WERI-Rb-1 (cell line): ENCODE data around the gene RBM33.
A peak's percentile ranks its signal among the peaks of the same experiment; 100 is the strongest.

Experiments
- DNase-seq: peaks from one replicate; pipeline ENCODE4 v3.0.0-alpha.2; 2020
- H3K27ac ChIP-seq: fragments of 250-450 bp; sonication (Bioruptor Pico); 2 replicates; pipeline ENCODE4 v1.5.1; 2020; ENCODE audit warnings: mild to moderate bottlenecking, moderate library complexity
- H3K27me3 ChIP-seq: fragments of 250-450 bp; sonication (Bioruptor Pico); 2 replicates; pipeline ENCODE4 v1.5.1; 2021; ENCODE audit warnings: mild to moderate bottlenecking, low read depth, moderate library complexity; ENCODE audit not compliant: insufficient read depth, severe bottlenecking
- H3K36me3 ChIP-seq: fragments of 250-450 bp; sonication (Bioruptor Pico); 2 replicates; pipeline ENCODE4 v1.5.1; 2020; ENCODE audit warnings: mild to moderate bottlenecking, moderate library complexity
- H3K4me3 ChIP-seq: 2 replicates; pipeline ENCODE4 v1.5.1; 2011; ENCODE audit warnings: low read depth, mild to moderate bottlenecking, control low read depth, low read length
- H3K9me3 ChIP-seq: fragments of 250-450 bp; sonication (Bioruptor Pico); 2 replicates; pipeline ENCODE4 v1.5.1; 2021; ENCODE audit warnings: mild to moderate bottlenecking, moderate library complexity; ENCODE audit not compliant: severe bottlenecking
- TF ChIP-seq, protein P1 (sequence below): IDR thresholded peaks from 2 replicates; pipeline ENCODE4 v1.5.1; 2011; ENCODE audit warnings: low read depth, mild to moderate bottlenecking, control low read depth, inconsistent platforms, low read length

Gene RBM33

DNA sequence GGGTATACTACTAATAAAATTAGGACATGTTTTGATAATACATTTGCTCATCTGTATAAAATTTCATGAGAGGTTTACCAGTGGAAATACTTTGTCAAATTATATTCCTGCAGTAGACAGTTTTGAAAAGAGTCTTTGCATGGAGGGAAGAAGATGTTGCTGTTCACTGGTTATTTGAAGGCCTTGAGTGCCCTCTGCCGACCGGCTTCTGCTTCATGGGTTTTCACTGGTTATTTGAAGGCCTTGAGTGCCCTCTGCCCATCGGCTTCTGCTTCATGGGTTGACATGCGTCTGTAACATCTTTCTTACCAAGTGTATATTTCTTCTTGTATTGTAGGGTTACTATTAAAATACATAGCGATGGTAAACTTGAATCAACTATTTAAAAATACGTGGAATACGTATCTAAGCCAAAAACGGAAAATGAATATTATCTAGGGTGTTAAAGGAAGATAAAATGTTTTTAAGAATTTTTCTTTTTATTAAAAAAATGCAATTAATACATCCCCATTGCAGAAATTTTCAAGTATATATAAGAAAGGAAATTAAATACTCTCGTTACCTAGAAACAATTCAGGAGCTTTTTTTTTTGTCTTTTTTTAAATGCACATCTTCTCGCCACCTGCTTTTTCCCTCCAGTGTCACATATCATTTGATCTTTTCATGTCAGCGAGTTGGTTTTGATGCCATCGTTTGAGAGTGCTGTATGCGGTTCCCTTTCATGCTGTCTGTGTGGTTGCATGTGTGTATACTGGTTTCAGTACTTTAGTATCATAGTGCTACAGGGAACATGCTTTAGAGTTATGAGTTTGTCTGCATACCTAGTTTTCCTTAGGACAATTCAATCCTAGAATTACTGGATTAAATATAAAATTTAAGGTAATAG is 94.4 kb downstream of the RBM33 start:
- DNase-seq: peak; percentile 83
- H3K27ac ChIP-seq: no peak overlapping the region

DNA sequence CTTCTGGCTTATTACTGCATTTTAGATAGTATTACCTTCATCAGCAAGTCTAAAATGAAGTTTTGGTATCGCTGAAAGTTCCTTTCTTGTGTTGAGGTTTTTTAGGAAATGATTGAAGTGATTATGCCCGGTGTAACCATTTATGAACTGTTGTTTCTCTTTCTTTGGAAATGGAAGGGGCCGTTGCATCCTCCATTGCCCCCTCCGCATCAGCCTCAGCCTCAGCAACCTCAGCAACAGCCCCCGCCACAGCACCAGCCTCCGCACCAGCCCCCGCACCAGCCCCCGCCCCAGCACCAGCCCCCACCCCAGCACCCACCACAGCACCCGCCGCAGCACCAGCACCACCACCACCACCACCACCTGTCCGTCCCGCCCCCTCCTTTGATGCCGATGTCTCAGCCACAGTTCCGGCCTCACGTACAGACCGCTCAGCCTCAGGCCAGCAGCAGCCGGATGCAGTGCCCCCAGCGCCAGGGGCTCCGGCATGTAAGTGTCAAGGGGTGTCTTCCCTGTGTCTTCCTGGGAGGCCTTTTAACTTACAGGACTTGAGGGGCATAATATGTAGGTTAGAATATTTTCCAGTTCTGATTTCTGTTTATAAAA is 95.2 kb downstream of the RBM33 start:
- Histone ChIP-seq H3K27me3 (no peaks in the 10 kb centered on the region), H3K36me3 (peaks cover 66% of the 10 kb centered on the region), H3K27ac (no peak overlapping the region), H3K9me3 (no peaks in the 10 kb centered on the region), H3K4me3 (no peak overlapping the region)
- TF ChIP-seq, protein P1, sequence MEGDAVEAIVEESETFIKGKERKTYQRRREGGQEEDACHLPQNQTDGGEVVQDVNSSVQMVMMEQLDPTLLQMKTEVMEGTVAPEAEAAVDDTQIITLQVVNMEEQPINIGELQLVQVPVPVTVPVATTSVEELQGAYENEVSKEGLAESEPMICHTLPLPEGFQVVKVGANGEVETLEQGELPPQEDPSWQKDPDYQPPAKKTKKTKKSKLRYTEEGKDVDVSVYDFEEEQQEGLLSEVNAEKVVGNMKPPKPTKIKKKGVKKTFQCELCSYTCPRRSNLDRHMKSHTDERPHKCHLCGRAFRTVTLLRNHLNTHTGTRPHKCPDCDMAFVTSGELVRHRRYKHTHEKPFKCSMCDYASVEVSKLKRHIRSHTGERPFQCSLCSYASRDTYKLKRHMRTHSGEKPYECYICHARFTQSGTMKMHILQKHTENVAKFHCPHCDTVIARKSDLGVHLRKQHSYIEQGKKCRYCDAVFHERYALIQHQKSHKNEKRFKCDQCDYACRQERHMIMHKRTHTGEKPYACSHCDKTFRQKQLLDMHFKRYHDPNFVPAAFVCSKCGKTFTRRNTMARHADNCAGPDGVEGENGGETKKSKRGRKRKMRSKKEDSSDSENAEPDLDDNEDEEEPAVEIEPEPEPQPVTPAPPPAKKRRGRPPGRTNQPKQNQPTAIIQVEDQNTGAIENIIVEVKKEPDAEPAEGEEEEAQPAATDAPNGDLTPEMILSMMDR: no peak
- no peak for DNase-seq

More for the DNA sequence above, 94.4 kb downstream of the RBM33 start:
- Histone ChIP-seq H3K4me3 (no peak overlapping the region), H3K9me3 (no peaks in the 10 kb centered on the region), H3K27me3 (no peaks in the 10 kb centered on the region), H3K36me3 (peaks cover 59% of the 10 kb centered on the region)
- TF ChIP-seq, protein P1: peak; percentile 75

DNA sequence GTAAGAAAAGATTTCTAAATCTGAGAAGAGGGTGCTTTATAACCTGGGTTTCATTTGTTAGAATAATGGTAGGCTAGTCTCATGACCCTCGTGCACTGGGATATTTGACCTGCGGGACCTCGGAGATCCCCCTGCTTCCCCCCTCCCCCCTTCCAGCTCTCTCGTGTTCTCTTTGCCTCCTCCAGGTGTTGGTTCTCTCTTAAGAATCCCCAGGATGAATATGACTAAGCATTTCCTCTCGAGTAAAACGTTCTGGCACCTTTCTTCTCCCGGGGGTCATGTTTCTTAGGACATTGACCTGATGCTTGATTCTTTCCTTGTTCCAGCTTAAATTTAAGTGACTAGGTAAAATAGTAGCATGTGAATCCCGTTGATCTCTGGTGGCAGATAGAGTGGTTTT is 96.6 kb downstream of the RBM33 start:
- no peak for DNase-seq
- Histone ChIP-seq H3K4me3 (no peak overlapping the region), H3K27ac (no peak overlapping the region)

DNA sequence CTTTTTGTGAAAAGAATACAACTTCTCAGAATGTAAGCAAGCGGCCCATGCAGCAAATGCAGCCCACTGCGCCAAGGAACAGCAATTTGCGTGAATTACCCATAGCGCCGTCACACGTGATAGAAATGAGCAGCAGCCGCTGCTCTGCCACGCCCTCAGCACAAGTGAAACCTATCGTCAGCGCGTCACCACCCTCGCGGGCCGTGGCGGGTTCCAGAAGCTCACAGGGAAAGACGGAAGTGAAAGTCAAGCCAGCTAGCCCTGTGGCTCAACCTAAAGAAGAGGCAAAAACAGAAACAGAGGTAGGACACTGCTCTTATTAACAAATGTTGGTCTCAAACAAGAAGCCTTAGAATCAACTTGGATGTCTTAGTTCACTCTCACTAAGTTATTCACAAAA is 97.3 kb downstream of the RBM33 start:
- Histone ChIP-seq H3K9me3 (no peaks in the 10 kb centered on the region), H3K4me3 (no peak overlapping the region), H3K27ac (no peak overlapping the region), H3K27me3 (no peaks in the 10 kb centered on the region), H3K36me3 (peaks cover 87% of the 10 kb centered on the region)
- TF ChIP-seq, protein P1: no peak
- no peak for DNase-seq

More for the DNA sequence above, 96.6 kb downstream of the RBM33 start:
- no peaks in the 10 kb centered on the region for H3K9me3 ChIP-seq
- TF ChIP-seq, protein P1: no peak
- no peaks in the 10 kb centered on the region for H3K27me3 ChIP-seq
- peaks cover 80% of the 10 kb centered on the region for H3K36me3 ChIP-seq

DNA sequence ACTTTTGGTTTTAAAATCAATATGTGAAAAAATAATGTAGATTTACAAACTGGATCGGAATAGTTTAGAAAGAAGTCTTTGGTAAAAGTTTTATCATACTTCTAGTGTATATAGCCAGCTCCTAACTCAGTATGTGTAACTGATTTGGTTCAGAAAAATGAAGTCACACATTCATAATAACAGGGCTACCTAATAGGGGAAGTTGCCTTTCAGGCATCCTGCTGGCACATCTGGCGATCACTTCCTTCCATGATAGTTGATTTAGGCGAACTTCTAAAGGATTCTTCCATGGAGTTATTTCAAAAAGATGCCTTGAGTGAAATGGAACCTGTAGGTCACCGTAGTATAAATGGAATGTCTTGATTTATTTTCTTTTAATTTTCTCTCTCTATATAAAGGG is 98.7 kb downstream of the RBM33 start:
- Histone ChIP-seq H3K27ac (no peak overlapping the region), H3K9me3 (no peaks in the 10 kb centered on the region), H3K36me3 (peaks cover 85% of the 10 kb centered on the region), H3K4me3 (no peak overlapping the region), H3K27me3 (no peaks in the 10 kb centered on the region)
- TF ChIP-seq, protein P1: no peak
- no peak for DNase-seq
